ENCODE results near the gene NCBP2L. TPM values are rescaled to one million over a fixed set of nuclear protein-coding genes. Genes with fewer than 3 reads are reported as not detected.

NCBP2L gene
- total and polyA plus RNA-seq, 2 donors (not counting 1 experiment from before 2014, with no cell fraction given): not detected

- peak overlapping the region; percentile 46 for H2AFZ ChIP-seq (ENCODE audit: low read length)
- no peaks in the 10 kb centered on the region for H3K27me3 ChIP-seq (ENCODE audit: control insufficient read depth, insufficient read depth, low read length)
- DNase-seq (ENCODE audit: low read depth in 2 of 2): no peak
- no peaks in the 10 kb centered on the region for H3K79me2 ChIP-seq (ENCODE audit: control insufficient read depth, insufficient read depth, low read length)
- no peaks in the 10 kb centered on the region for H3K9me3 ChIP-seq (ENCODE audit: control insufficient read depth, insufficient read depth, low read depth, low read length)
- H3K27ac ChIP-seq (ENCODE audit: insufficient read depth, low read length): peak overlapping the region; percentile 39
- no peaks in the 10 kb centered on the region for H4K20me1 ChIP-seq (ENCODE audit: control insufficient read depth, extremely low read depth, insufficient read depth, low read length)
- TF ChIP-seq EZH2 (IDR thresholded peaks at IDR 0.05; ENCODE audit: low read length, missing control alignments) (no peak), CTCF (conservative IDR thresholded peaks at IDR 0.05 in 1 of 2, IDR thresholded peaks at IDR 0.05 in 1 of 2; ENCODE audit: low read depth in 1 of 2, low read length in 2 of 2) (no peak)
- H3K4me3 ChIP-seq (replicated peaks in 1 of 4; ENCODE audit: control extremely low read depth in 1 of 4, insufficient read depth in 1 of 4, low read depth in 3 of 4, low read length in 4 of 4): peak overlapping the region; percentile 31 to 52 (median 40)
- no peaks in the 10 kb centered on the region for H3K4me1 ChIP-seq (ENCODE audit: control insufficient read depth, extremely low read depth, insufficient read depth, low read length)
- H3K9ac ChIP-seq (ENCODE audit: insufficient read depth, low read length): peak overlapping the region; percentile 69
- H3K36me3 ChIP-seq (ENCODE audit: control insufficient read depth, insufficient read depth, low read length): no peaks in the 10 kb centered on the region
- peak overlapping the region; percentile 71 for H3K4me2 ChIP-seq (ENCODE audit: extremely low read depth, insufficient read depth, low read length)
These were observed 49.7 kb downstream of the NCBP2L start for GRCh38 chrX:107827030-107827831.

- Histone ChIP-seq H4K20me1 (ENCODE audit: control insufficient read depth, extremely low read depth, insufficient read depth, low read length) (no peaks in the 10 kb centered on the region), H3K4me3 (replicated peaks in 1 of 4; ENCODE audit: control extremely low read depth in 1 of 4, insufficient read depth in 1 of 4, low read depth in 3 of 4, low read length in 4 of 4) (no peak overlapping the region), H2AFZ (ENCODE audit: low read length) (no peak overlapping the region), H3K36me3 (ENCODE audit: control insufficient read depth, insufficient read depth, low read length) (no peaks in the 10 kb centered on the region), H3K4me1 (ENCODE audit: control insufficient read depth, extremely low read depth, insufficient read depth, low read length) (no peaks in the 10 kb centered on the region), H3K9ac (ENCODE audit: insufficient read depth, low read length) (no peak overlapping the region), H3K79me2 (ENCODE audit: control insufficient read depth, insufficient read depth, low read length) (no peaks in the 10 kb centered on the region), H3K27me3 (ENCODE audit: control insufficient read depth, insufficient read depth, low read length) (no peaks in the 10 kb centered on the region), H3K27ac (ENCODE audit: insufficient read depth, low read length) (no peak overlapping the region), H3K9me3 (ENCODE audit: control insufficient read depth, insufficient read depth, low read depth, low read length) (no peaks in the 10 kb centered on the region), H3K4me2 (ENCODE audit: extremely low read depth, insufficient read depth, low read length) (no peak overlapping the region)
- TF ChIP-seq EZH2 (IDR thresholded peaks at IDR 0.05; ENCODE audit: low read length, missing control alignments): no peak
- no peak for TF ChIP-seq CTCF (conservative IDR thresholded peaks at IDR 0.05 in 1 of 2, IDR thresholded peaks at IDR 0.05 in 1 of 2; ENCODE audit: low read depth in 1 of 2, low read length in 2 of 2)
- DNase-seq (ENCODE audit: low read depth in 2 of 2): no peak
These were observed 50.3 kb downstream of the NCBP2L start for GRCh38 chrX:107827852-107828251.

- H3K27ac ChIP-seq (ENCODE audit: insufficient read depth, low read length): no peak overlapping the region
- H3K9me3 ChIP-seq (ENCODE audit: control insufficient read depth, insufficient read depth, low read depth, low read length): no peaks in the 10 kb centered on the region
- no peak overlapping the region for H3K4me3 ChIP-seq (replicated peaks in 1 of 4; ENCODE audit: control extremely low read depth in 1 of 4, insufficient read depth in 1 of 4, low read depth in 3 of 4, low read length in 4 of 4)
- H4K20me1 ChIP-seq (ENCODE audit: control insufficient read depth, extremely low read depth, insufficient read depth, low read length): no peaks in the 10 kb centered on the region
- no peak overlapping the region for H3K9ac ChIP-seq (ENCODE audit: insufficient read depth, low read length)
- H3K4me2 ChIP-seq (ENCODE audit: extremely low read depth, insufficient read depth, low read length): no peak overlapping the region
- no peaks in the 10 kb centered on the region for H3K79me2 ChIP-seq (ENCODE audit: control insufficient read depth, insufficient read depth, low read length)
- no peaks in the 10 kb centered on the region for H3K27me3 ChIP-seq (ENCODE audit: control insufficient read depth, insufficient read depth, low read length)
- H3K36me3 ChIP-seq (ENCODE audit: control insufficient read depth, insufficient read depth, low read length): no peaks in the 10 kb centered on the region
- DNase-seq (ENCODE audit: low read depth in 2 of 2): no peak
- H3K4me1 ChIP-seq (ENCODE audit: control insufficient read depth, extremely low read depth, insufficient read depth, low read length): no peaks in the 10 kb centered on the region
- TF ChIP-seq EZH2 (IDR thresholded peaks at IDR 0.05; ENCODE audit: low read length, missing control alignments): no peak
- no peak for TF ChIP-seq CTCF (conservative IDR thresholded peaks at IDR 0.05 in 1 of 2, IDR thresholded peaks at IDR 0.05 in 1 of 2; ENCODE audit: low read depth in 1 of 2, low read length in 2 of 2)
- H2AFZ ChIP-seq (ENCODE audit: low read length): no peak overlapping the region
These were observed 52.3 kb downstream of the NCBP2L start for GRCh38 chrX:107829878-107830277.
